Thyroid gland (tissue), 4 donors: ENCODE results near the gene ARHGAP8.

Experiments
- CTCF ChIP-seq, 6 experiments: fragments of 200-600 bp in 3 of 6; fragments of 450-650 bp in 3 of 6; sonication (generic) in 3 of 6; IDR thresholded peaks; one replicate each; pipeline ENCODE4 v1.5.1; 2016 to 2019; ENCODE audit warnings: antibody characterized with exemption in 6 of 6, mild to moderate bottlenecking in 2 of 6, inconsistent platforms in 1 of 6, moderate library complexity in 1 of 6
- POLR2A ChIP-seq, 2 donors: fragments of 450-650 bp; IDR thresholded peaks; one replicate each; pipeline ENCODE4 v1.6.1; 2017; ENCODE audit warnings: antibody characterized with exemption in 2 of 2, mild to moderate bottlenecking in 2 of 2, moderate library complexity in 1 of 2

- TF ChIP-seq POLR2A (IDR thresholded peaks at IDR 0.05), result no peak
- no peak for TF ChIP-seq CTCF (IDR thresholded peaks at IDR 0.05)
Measured at GRCh38 chr22:44907765-44908737, 155.7 kb downstream of the ARHGAP8 start.
